ENCODE results near the gene STK32C.

GRCh38 chr10:132227851-132228390, 79.8 kb downstream of the STK32C start:
- no peak for TF ChIP-seq POLR2A (IDR thresholded peaks at IDR 0.05)
- TF ChIP-seq CTCF (IDR thresholded peaks at IDR 0.05), result no peak
